Ishikawa (cell line): ENCODE data around the gene SLC7A10.

Experiments
- CEBPB ChIP-seq: IDR thresholded peaks from 2 replicates; pipeline ENCODE4 v1.6.1; 2012
- EP300 ChIP-seq: IDR thresholded peaks from 2 replicates; pipeline ENCODE4 v1.6.1; 2012; ENCODE audit warnings: borderline replicate concordance
- FOXM1 ChIP-seq: IDR thresholded peaks from 2 replicates; pipeline ENCODE4 v1.6.1; 2012; ENCODE audit warnings: low read depth, borderline replicate concordance
- RAD21 ChIP-seq: IDR thresholded peaks from 2 replicates; pipeline ENCODE4 v1.6.1; 2012; ENCODE audit warnings: low read depth
- TAF1 ChIP-seq: IDR thresholded peaks from 2 replicates; pipeline ENCODE4 v1.6.1; 2012; ENCODE audit warnings: low read depth, mild to moderate bottlenecking
- TCF12 ChIP-seq: IDR thresholded peaks from 2 replicates; pipeline ENCODE4 v1.6.1; 2012; ENCODE audit warnings: low read depth
- YY1 ChIP-seq: IDR thresholded peaks from 2 replicates; pipeline ENCODE4 v1.6.1; 2012; ENCODE audit warnings: low read depth
- ZBTB7A ChIP-seq: IDR thresholded peaks from 2 replicates; pipeline ENCODE4 v1.6.1; 2012; ENCODE audit warnings: low read depth
- TF ChIP-seq, protein P1 (sequence below): IDR thresholded peaks from 2 replicates; pipeline ENCODE4 v1.6.1; 2012; ENCODE audit warnings: low read depth, mild to moderate bottlenecking

DNA sequence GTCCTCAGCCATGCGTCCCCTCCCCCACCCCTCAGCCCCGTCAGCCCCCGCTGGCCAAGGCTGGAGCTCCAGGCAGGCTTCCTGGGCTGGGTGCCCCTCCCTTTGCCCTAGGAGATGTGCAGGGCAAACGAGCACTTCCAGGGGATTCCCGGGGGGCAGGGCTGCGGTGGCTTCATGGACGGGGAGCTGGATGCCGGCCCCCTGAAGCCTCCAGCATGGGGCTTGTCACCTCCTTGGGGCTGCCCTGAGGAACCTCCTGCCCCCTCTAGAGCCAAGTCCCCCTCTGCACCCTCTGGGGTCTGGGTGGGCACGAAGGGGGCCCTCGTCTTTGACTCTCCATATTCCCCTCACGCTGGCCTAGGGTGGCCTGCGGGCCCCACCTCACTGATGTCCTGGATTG is 25.4 kb upstream of the SLC7A10 start:
- TF ChIP-seq TCF12 (no peak), FOXM1 (no peak), CEBPB (no peak), TAF1 (no peak), EP300 (no peak), RAD21 (no peak), YY1 (no peak), ZBTB7A (no peak)
- TF ChIP-seq, protein P1, sequence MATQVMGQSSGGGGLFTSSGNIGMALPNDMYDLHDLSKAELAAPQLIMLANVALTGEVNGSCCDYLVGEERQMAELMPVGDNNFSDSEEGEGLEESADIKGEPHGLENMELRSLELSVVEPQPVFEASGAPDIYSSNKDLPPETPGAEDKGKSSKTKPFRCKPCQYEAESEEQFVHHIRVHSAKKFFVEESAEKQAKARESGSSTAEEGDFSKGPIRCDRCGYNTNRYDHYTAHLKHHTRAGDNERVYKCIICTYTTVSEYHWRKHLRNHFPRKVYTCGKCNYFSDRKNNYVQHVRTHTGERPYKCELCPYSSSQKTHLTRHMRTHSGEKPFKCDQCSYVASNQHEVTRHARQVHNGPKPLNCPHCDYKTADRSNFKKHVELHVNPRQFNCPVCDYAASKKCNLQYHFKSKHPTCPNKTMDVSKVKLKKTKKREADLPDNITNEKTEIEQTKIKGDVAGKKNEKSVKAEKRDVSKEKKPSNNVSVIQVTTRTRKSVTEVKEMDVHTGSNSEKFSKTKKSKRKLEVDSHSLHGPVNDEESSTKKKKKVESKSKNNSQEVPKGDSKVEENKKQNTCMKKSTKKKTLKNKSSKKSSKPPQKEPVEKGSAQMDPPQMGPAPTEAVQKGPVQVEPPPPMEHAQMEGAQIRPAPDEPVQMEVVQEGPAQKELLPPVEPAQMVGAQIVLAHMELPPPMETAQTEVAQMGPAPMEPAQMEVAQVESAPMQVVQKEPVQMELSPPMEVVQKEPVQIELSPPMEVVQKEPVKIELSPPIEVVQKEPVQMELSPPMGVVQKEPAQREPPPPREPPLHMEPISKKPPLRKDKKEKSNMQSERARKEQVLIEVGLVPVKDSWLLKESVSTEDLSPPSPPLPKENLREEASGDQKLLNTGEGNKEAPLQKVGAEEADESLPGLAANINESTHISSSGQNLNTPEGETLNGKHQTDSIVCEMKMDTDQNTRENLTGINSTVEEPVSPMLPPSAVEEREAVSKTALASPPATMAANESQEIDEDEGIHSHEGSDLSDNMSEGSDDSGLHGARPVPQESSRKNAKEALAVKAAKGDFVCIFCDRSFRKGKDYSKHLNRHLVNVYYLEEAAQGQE: no peak
